GM20000 (cell line): ENCODE results near the gene STARD13.

ENCODE experiments used
- DNase-seq: peaks from one replicate; pipeline ENCODE4 v3.0.0; 2012; ENCODE audit warnings: low spot score
- TF ChIP-seq, protein P1 (sequence below): IDR thresholded peaks from 2 replicates; pipeline ENCODE4 v1.5.1; 2012; ENCODE audit warnings: mild to moderate bottlenecking, control low read depth; ENCODE audit errors: extremely low read depth, missing control alignments

STARD13 gene

DNA sequence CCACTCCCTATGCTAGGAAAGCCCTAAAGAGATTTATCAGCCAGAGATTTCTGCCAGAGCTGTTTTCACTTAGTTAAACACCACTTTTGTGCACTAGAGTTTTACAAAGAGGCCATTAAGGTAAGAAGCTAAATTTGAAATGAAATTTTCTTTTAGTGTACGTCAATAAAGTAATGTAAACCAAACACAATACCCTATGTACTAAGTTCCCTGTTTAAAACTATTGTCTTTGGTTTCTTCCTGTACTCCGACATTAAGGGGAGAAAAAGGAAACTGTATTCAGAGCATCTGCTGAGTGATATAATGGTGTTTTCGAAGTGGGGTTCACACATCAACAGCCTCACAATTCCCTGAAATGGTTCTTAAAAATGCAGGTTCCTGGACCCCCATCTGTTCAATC lies 40.7 kb upstream of the STARD13 start:
- TF ChIP-seq, protein P1, sequence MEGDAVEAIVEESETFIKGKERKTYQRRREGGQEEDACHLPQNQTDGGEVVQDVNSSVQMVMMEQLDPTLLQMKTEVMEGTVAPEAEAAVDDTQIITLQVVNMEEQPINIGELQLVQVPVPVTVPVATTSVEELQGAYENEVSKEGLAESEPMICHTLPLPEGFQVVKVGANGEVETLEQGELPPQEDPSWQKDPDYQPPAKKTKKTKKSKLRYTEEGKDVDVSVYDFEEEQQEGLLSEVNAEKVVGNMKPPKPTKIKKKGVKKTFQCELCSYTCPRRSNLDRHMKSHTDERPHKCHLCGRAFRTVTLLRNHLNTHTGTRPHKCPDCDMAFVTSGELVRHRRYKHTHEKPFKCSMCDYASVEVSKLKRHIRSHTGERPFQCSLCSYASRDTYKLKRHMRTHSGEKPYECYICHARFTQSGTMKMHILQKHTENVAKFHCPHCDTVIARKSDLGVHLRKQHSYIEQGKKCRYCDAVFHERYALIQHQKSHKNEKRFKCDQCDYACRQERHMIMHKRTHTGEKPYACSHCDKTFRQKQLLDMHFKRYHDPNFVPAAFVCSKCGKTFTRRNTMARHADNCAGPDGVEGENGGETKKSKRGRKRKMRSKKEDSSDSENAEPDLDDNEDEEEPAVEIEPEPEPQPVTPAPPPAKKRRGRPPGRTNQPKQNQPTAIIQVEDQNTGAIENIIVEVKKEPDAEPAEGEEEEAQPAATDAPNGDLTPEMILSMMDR: no peak
- no peak for DNase-seq

DNA sequence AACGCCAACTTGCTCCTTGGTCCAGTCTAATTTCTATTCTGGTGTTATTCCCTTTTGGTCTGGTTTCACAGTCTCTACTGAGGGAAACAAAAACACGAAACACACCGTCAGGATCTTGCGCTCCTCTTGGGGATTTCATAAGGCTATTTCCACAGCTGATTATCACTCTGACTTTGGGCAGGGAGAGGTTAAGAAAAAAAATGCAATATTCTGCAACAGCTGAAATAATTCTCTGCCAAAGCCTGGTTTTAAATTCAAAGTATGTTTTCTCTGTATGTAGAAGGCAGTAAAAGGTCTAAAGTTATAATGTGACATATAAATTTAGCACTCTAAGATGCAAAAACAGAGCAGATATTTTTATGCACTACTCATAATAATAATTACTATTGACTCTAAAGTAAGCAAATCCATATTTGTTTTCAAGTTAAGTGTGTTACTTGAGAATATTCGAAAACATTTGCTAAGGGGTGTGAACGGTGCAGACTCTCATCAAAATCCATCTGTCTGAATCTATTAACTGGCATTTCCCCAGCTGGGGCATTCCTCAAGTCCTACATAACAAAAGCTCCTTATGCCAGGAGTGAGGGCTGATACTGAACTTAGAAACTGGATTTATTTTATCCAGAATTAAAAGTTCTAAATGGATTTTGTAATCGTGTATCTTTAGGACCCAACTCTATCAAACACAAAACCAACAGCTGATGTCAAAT lies 38.4 kb upstream of the STARD13 start:
- no peak for DNase-seq
- TF ChIP-seq, protein P1: no peak

DNA sequence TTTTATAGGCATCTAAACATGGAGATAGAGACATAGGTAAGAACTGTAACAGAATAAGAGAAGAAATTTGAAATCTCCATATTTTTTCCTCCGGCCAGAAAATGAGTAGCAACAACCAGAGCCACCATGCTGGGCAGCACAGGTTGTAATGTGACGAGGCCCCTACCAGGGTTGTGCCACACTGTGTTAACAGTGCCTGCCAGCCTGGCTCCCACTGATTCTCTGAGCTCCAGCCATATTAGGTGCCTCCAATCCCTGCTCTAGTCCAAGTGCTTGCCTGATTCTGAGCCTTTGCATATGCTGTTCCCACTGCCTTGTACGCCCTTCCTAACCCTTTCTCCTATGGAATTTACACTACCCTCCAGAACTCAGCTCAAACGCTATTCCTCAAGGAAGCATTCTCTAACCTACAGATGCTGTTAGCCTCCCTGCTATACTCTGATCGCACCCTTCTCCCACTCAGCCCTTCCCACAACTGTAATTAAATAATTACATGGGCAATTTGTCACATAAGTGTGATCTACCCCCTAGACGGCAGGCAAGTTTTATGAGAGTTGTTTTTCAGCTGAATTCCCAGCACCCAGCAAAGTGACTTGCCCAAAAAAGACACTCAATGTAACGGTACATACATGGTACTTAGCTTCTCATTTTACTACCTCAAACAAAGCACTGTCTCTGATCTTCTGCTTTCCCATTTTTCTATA lies 37.6 kb upstream of the STARD13 start:
- TF ChIP-seq, protein P1: no peak
- DNase-seq: no peak

DNA sequence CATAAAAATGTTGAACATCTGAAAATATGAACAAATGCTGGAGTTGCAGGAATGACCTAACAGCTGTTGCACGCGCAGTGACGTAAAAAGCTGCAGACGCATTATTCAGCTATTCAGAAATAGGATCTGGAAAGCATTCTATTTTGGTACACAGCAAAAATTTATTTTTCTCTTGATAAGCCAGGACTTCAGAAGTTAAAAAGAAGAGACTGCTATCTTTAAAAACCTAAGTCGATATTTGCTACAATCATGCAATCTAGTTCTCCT lies 36.9 kb upstream of the STARD13 start:
- TF ChIP-seq, protein P1: no peak
- no peak for DNase-seq

DNA sequence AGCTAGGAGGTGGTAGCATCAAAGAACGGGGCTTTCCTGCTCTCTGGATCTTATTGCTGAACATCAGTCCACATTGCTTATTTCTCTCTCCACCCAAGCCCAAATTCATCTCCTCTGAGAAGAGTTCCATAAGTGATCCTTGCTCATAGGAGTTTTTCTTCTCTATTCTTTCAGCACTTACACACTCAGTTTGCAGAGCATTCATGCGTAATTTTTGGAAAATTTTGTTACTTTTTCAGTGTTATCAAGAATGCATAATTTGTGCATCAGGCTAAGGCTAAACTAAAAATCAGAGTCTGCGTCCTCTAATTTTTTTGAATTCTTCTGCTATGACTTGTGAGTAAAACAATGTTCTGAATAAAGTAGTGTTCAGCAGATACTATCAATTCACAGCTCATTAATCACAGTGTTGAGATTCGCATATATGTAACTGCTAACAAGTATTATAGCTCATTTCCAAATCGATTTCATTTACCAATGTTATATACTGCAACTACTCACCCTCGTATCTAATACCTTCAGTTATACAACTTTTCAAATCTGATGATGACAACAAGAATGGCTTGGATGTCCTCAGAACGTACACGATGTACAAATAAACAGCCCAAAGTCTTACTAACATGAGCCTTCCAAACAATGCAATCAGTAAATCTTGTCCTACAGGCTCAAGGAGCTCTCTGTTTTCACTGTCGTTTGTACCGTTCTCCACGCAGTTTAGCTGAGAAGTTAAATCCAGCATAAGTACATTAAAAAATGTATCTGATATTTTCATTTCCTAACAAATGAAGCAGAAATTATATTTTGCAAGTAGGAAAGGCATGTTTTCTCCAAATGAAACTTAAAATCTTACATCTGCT lies 36.4 kb upstream of the STARD13 start:
- TF ChIP-seq, protein P1: no peak
- DNase-seq: no peak

DNA sequence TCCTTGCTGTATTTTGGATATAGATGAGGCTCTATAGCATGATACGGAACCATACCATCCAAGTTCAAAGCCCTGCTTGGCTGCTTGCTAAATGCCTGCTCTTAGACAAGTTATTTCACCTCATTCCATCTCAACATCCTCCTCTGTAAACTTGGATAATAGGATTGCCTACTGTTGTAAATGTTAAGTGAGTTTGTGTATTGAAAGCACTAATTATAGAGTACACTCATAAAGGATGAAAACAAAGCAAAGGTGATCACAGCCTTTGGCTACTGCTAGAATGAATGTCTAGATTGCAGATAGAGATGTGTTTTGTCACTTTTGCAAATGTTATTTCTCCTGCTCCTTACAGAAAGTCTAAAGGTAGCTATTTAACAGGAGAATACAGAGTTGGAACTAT lies 34.3 kb upstream of the STARD13 start:
- DNase-seq: no peak

More for the DNA sequence above, 34.3 kb upstream of the STARD13 start:
- TF ChIP-seq, protein P1: no peak
